HG02973 (cell line): ENCODE results near the gene SRL.
"Not testable (repeated sequence)": the region's sequence is repeated elsewhere in the genome, so short reads cannot be mapped to it uniquely, and the experiment has no call there.

Experiments
- ATAC-seq: cut with Tn5 transposase; IDR thresholded peaks from one replicate; pipeline ENCODE4 v1.9.1; 2021; ENCODE audit warnings: moderate library complexity; ENCODE audit not compliant: unreplicated experiment

The SRL gene

GRCh38 chr16:4175849-4176248 lies 66.0 kb downstream of the SRL start:
- no peak for ATAC-seq

DNA sequence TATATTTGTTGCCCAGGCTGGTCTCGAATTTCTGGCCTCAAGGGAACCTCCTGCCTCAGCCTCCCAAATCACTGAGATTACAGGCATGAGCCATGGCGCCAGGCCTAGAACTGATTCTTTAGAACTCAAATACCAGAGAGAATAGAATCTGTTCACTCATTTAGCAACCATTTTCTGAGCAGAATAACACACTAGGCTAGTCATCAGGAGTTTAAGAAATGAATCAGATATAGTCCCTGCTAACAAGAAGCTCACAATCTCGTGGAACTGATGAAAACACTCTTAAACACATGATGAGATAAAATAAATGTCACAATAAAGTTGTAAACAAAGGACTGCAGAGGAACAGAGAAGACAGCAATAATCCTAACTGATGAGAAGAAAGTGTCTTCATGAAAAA lies 69.8 kb downstream of the SRL start:
- no peak for ATAC-seq

DNA sequence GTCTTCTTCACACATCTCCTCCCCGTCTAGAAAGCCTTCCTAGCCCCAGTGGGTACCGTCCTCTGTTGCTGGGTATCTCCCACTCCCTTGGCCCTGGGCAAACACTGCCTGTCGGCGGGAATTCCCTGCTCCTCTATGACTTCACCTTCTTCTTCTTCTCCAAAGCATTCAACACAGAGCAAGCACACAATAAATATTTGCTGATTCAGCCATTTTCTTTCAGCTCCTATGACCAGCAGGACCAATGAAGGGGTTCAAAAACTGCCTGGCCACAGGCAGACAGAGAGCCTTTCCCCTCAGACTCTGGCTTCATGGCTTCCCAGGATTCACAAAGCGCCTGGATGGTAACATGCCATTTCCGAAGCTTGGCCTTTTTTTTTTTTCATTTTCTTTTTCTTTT lies 72.5 kb downstream of the SRL start:
- ATAC-seq, result no peak

GRCh38 chr16:4166821-4167220 lies 75.1 kb downstream of the SRL start:
- no peak for ATAC-seq

GRCh38 chr16:4160658-4161430 lies 81.0 kb downstream of the SRL start:
- ATAC-seq, result no peak

- ATAC-seq, result no peak
These were observed 82.2 kb downstream of the SRL start for GRCh38 chr16:4159726-4160125.

GRCh38 chr16:4158143-4159093 lies 83.5 kb downstream of the SRL start:
- no peak for ATAC-seq

DNA sequence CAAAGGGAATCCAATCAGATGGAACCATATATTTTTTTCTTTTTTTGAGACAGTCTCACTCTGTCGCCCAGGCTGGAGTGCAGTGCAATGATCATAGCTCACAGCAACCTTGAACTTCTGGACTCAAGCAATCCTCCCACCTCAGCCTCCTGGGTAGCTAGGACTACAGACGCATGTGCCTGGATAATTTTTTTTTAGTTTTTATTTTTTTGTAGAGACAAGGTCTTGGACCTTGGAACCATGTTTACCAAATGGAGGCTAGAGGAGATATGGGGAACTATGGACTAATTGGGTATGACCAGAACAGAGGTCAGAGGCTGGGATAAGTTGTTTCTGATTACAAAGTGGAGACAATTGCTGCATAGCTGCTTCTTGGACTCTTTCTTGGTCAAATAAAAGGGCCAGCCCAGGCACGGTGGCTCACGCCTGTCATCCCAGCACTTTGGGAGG lies 84.5 kb downstream of the SRL start:
- no peak for ATAC-seq

- not testable (repeated sequence) for ATAC-seq
These were observed 85.4 kb downstream of the SRL start for GRCh38 chr16:4156503-4156902.

DNA sequence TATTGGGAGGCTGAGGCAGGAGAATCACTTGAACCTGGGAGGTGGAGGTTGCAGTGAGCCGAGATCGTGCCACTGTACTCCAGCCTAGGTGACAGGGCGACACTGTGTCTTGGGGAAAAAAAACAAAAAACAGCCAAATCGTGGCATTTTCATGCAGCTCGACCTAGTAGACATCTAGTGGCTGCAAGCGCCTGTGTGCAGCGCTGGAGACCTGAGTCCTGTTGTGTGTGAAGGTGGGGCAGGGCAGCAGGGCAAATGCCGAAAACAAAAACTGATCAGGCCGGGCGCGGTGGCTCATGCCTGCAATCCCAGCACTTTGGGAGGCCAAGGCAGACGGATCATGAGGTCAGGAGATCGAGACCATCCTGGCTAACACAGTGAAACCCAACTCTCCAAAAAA lies 88.5 kb downstream of the SRL start:
- not testable (repeated sequence) for ATAC-seq

DNA sequence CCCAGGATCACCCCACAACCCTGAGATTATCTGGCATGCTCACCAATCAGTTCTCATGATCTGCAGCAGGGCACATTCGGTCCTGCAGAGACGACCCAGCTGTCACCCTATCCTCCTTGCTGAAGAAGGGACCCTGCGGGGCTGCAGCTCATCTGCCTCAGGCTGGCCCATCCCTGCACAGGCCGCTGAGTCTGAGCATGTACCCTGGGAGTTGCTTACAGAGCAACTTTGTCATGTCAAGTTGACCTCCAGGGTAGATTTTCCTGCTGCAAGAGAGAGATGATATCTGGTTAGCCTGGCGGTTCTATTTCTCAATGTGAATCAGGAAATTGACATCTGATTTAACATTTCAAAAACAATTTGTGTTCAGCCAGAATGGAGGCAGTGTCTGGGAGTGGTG lies 89.6 kb downstream of the SRL start:
- no peak for ATAC-seq

GRCh38 chr16:4147236-4147635 lies 94.6 kb downstream of the SRL start:
- ATAC-seq, result no peak

- no peak for ATAC-seq
These were observed 99.6 kb downstream of the SRL start for GRCh38 chr16:4142268-4142667.

DNA sequence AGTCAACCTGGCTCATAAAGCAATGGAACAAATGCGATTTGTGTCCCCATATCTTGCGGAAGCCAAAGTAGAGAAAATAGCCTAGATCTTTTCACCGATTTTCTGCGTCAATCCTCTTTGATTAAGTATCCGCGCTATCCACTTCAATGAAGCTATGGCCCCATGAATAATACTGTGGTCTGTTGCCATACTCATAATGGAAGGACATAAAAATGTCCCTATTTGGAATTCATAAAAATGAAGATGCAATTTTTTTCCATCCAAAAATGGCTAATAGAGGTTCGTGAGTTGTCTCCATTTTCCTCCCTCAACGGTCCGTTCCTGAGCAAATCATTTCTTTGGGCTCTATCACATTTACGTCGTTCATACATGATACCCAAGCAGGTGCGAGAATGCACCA lies 100.3 kb downstream of the SRL start:
- ATAC-seq, result no peak

DNA sequence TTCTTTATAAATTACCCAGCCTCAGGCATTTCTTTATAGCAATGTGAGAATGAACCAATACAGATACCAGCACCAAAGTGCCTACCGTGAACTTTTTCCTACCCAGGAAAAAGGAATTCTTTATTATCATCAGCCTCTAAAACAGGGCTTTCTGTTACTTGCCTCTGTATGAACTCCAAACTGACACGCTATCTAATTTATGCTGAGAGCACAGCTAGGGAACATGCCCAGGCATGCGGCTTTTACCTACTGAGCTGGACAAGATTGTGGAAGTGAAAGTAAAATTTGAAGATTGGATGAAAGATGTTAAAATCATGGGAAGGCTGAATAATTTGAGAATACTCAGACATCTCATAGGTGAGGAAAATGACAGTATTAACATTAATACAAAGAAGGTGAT lies 101.2 kb downstream of the SRL start:
- no peak for ATAC-seq

- no peak for ATAC-seq
These were observed 101.9 kb downstream of the SRL start for GRCh38 chr16:4139968-4140367.
